ENCODE results near the gene CSDE1. TPM values are rescaled to one million over a fixed set of nuclear protein-coding genes. Genes with fewer than 3 reads are reported as not detected.
A peak's percentile ranks its signal among the peaks of the same experiment; 100 is the strongest.

The CSDE1 gene
- polyA plus RNA-seq, 3 donors from 2014 or later, result 223 to 269 (median 257) TPM

DNA sequence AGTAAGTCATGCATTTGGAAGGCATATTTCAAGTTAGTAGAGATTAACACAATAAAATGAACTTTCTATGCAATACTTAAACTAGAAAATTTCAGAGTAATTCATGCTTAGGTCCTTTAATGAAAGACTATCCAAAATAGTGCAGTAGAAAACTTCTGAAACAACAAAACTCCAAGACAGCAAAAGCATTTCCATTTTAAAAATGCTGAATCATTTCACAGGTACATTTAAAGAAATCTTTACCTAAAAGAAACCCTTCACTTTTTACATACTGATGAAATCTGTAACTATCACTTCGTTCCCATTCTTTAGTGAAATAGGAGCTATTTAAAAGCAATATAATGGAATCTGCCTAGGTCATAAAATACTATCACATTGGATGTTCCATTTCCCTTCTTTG lies 17.5 kb downstream of the CSDE1 start:
- Mint-ChIP-seq H3K4me3 (no peak overlapping the region), H3K36me3 (peaks cover 20 to 27% (median 22%) of the 10 kb centered on the region in 3 donors), H3K27me3 (ENCODE audit: low read depth in 3 of 3) (peaks cover 0 to 1% (median 1%) of the 10 kb centered on the region in 3 donors), H3K27ac (no peak overlapping the region), H3K9me3 (no peaks in the 10 kb centered on the region), H3K4me1 (peaks cover 29 to 67% of the 10 kb centered on the region in 2 donors)
- DNase-seq, result no peak

DNA sequence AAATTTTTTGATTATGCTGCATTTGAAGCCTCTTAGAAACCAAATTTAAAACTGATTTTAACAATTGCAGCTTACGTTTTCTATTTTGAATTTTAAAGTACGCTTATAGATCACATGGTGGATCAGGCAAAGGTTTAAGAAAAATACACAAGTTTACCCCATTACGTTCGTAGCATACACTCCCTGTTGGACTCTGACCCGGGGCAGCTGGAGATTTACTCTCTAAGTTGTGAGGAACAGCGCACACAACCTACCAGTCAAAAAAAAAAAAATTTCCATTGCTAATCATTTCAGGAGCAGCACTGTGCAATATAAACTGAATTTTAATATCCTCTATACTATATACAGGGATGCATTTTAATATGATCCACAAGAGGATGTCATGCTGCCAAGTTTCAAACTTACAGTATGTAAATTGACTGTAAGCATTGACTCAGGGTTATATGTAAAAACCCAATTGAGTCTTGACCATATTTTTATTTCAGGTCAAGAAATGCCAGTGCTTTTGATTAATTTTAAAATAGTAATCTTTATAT lies 20.4 kb downstream of the CSDE1 start:
- Mint-ChIP-seq H3K4me3 (no peak overlapping the region), H3K4me1 (peaks cover 14 to 37% of the 10 kb centered on the region in 2 donors), H3K27ac (no peak overlapping the region), H3K36me3 (peaks cover 19 to 43% (median 36%) of the 10 kb centered on the region in 3 donors), H3K27me3 (ENCODE audit: low read depth in 3 of 3) (peaks cover 0 to 4% (median 1%) of the 10 kb centered on the region in 3 donors), H3K9me3 (no peaks in the 10 kb centered on the region)
- no peak for DNase-seq

DNA sequence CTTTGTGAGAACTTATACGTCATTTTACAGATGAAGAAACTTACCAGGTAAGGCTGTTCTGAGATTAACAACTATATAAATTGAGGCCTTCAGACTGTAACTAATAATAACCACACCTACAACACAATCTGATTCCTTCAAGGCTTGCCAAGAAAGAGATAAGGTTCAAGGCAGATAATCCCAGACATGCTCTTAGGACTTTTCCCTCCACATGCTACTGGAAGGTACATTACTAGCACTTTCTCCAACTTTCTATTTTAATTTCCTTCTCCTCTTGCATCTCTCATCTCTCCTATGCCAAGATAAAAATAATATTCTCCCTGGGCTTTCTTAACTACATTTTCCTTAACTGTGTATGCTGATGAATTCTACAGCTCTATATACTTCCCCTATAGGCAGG lies 22.3 kb downstream of the CSDE1 start:
- no peak for DNase-seq
- peak overlapping the region in 1 of 6 donors; percentile 31 for H3K27ac Mint-ChIP-seq
- peaks cover 2 to 25% of the 10 kb centered on the region in 2 donors for H3K4me1 Mint-ChIP-seq
- H3K9me3 Mint-ChIP-seq, result no peaks in the 10 kb centered on the region
- peaks cover 19 to 56% (median 48%) of the 10 kb centered on the region in 3 donors for H3K36me3 Mint-ChIP-seq
- no peak overlapping the region for H3K4me3 Mint-ChIP-seq
- H3K27me3 Mint-ChIP-seq (ENCODE audit: low read depth in 3 of 3), result peaks cover 0 to 4% (median 0%) of the 10 kb centered on the region in 3 donors

DNA sequence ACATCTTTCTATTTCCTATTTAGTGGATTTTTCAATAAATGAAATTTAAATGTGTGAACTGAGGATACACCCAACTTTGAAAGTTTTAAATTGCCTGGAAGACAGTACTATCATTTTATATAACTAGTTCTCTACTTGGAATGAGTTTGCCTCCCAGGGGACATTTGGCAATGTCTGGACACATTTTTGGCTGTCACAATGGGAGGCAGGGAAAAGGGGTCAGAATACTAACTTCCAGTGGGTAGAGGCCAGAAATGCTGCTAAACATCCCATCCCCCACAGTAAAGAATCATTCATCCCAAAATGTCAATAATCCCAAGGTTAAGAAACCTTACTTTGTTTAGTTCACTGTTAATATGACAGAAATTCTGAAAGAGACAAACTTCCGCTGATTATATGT lies 28.0 kb downstream of the CSDE1 start:
- Mint-ChIP-seq H3K4me3 (no peak overlapping the region), H3K36me3 (peaks cover 11 to 73% (median 50%) of the 10 kb centered on the region in 3 donors)

DNA sequence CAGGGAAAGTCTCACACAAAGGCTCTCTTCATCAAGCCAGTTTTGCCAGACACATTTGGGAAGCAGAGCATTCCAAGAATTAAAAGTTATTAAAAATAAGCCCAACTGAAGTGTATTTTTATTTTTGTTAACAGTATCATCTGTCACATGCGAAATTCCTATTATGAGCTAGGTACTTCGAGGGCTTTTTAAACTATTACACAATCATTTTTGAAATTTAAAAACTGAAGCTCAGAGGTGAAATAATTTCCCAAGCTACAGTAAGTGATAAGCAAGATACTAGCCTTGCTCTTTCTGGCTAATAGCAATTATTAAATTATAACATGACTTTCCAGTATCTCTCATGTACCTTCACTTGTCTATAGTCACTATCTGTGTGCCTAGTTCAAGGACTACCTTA lies 29.2 kb downstream of the CSDE1 start:
- Mint-ChIP-seq H3K36me3 (peaks cover 17 to 71% (median 50%) of the 10 kb centered on the region in 3 donors), H3K27ac (no peak overlapping the region), H3K27me3 (ENCODE audit: low read depth in 3 of 3) (peaks cover 0 to 2% (median 0%) of the 10 kb centered on the region in 3 donors), H3K9me3 (no peaks in the 10 kb centered on the region), H3K4me1 (peaks cover 0 to 25% of the 10 kb centered on the region in 2 donors), H3K4me3 (no peak overlapping the region)
- no peak for DNase-seq

More for the DNA sequence above, 28.0 kb downstream of the CSDE1 start:
- DNase-seq, result no peak
- Mint-ChIP-seq H3K27ac (no peak overlapping the region), H3K9me3 (no peaks in the 10 kb centered on the region), H3K4me1 (peaks cover 0 to 25% of the 10 kb centered on the region in 2 donors), H3K27me3 (ENCODE audit: low read depth in 3 of 3) (peaks cover 0 to 2% (median 0%) of the 10 kb centered on the region in 3 donors)

DNA sequence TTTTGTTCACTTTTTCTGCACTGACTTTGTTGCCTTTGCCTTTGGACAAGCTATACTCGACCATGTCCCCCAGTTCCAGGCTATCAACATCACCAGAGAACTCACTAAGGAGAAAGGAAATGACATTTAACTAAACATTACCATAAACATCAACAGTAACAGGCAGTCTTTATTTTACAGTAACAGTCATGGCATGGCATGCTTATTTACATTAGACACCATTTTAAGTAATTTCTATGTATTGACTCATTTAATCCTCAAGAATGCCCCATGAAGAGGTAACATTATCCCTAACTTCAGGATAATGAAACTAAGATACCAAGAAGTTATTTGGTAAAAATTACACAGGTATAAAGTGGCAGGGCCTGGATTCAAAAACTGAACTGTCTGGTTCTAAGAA lies 32.6 kb downstream of the CSDE1 start:
- peak overlapping the region in 2 of 6 donors; percentile 12 to 41 for H3K27ac Mint-ChIP-seq
- H3K4me1 Mint-ChIP-seq, result peaks cover 0 to 15% of the 10 kb centered on the region in 2 donors
- H3K36me3 Mint-ChIP-seq, result peaks cover 23 to 70% (median 47%) of the 10 kb centered on the region in 3 donors
- no peak overlapping the region for H3K4me3 Mint-ChIP-seq
- H3K9me3 Mint-ChIP-seq, result no peaks in the 10 kb centered on the region
- no peak for DNase-seq
- H3K27me3 Mint-ChIP-seq (ENCODE audit: low read depth in 3 of 3), result peaks cover 0 to 2% (median 2%) of the 10 kb centered on the region in 3 donors

DNA sequence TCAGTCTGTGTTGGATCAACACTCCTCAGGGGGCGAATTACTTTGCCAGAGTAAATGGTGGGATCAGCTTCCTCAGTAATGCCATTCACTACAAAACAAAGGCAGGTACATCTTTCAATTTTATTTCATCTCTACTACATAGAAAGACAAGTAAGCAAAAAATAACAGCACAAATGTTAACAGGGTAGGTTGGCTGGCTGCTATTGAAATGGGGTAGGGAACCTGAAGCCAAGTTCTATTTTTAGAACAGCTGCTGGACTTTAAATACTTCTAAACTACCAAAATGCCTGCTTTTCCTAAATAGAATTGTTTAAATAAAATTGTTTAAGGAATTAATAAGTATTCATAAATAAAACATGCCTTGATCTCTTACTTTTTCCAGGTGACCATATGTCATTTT lies 33.9 kb downstream of the CSDE1 start:
- Mint-ChIP-seq H3K9me3 (no peaks in the 10 kb centered on the region), H3K36me3 (peaks cover 21 to 69% (median 41%) of the 10 kb centered on the region in 3 donors), H3K4me1 (peaks cover 0 to 5% of the 10 kb centered on the region in 2 donors), H3K4me3 (no peak overlapping the region), H3K27me3 (ENCODE audit: low read depth in 3 of 3) (peaks cover 0 to 2% (median 2%) of the 10 kb centered on the region in 3 donors), H3K27ac (no peak overlapping the region)
- no peak for DNase-seq

DNA sequence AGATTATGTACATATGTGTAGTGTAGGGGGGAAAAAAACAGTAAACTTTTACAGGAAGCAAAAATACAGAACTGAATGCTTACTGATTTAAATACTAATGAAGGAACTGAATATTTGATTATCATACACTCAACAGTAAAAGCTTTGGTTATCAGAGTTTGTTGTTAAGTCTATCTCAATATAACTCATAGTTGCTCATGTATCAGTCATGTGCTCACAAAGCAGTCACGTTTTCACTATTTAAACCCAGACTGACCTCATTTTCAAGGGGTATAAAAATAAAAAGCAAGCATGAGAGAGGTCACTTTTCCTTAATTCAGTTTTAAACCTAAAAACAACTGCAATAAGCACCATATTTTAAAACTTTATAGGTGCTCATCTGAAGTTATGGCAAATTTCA lies 34.3 kb downstream of the CSDE1 start:
- H3K9me3 Mint-ChIP-seq, result no peaks in the 10 kb centered on the region
- peaks cover 0 to 5% of the 10 kb centered on the region in 2 donors for H3K4me1 Mint-ChIP-seq
- no peak for DNase-seq
- no peak overlapping the region for H3K27ac Mint-ChIP-seq
- H3K36me3 Mint-ChIP-seq, result peaks cover 21 to 74% (median 41%) of the 10 kb centered on the region in 3 donors
- H3K27me3 Mint-ChIP-seq (ENCODE audit: low read depth in 3 of 3), result peaks cover under 1 to 2% (median 2%) of the 10 kb centered on the region in 3 donors
- no peak overlapping the region for H3K4me3 Mint-ChIP-seq

DNA sequence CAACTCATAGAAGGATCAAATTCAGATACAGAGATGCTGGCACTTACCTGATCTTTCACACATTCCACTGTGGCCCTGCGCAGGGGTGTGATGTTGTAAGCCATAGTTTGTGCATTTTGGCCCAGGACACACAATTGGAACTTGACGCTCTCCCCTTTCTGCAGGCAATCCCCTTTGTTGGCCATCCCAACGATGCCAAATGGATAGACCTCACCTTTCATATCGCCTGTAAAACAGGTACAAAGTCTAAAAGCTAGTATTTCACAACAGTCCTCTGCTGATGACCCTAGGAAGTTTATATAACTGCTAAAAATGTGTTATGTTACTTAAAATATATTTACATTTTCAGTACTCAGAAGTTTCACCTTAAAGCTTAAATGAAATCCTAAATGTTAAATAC lies 37.3 kb downstream of the CSDE1 start:
- Mint-ChIP-seq H3K9me3 (no peaks in the 10 kb centered on the region), H3K27ac (no peak overlapping the region), H3K27me3 (ENCODE audit: low read depth in 3 of 3) (peaks cover 7 to 16% (median 9%) of the 10 kb centered on the region in 3 donors), H3K36me3 (peaks cover 21 to 50% (median 31%) of the 10 kb centered on the region in 3 donors), H3K4me3 (no peak overlapping the region), H3K4me1 (peaks cover 16 to 19% of the 10 kb centered on the region in 2 donors)
- DNase-seq, result no peak

DNA sequence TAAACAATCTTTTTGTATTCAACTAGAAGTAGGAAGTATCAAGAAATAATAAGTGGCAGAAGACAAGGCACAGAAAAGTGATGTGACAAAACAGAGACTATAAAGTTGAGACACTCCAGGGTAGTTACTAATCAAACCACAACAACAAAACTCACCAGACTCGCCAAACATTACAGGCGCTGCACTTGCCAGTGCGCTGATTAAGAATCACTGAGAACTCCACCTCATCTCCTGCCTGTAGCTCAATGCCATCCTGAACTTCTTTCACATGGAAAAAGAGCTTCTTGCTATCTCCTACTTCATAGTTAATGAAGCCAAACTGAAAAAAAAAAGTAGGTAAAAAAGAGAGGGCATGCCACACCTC lies 38.4 kb downstream of the CSDE1 start:
- Mint-ChIP-seq H3K27me3 (ENCODE audit: low read depth in 3 of 3) (peaks cover 7 to 16% (median 9%) of the 10 kb centered on the region in 3 donors), H3K36me3 (peaks cover 15 to 44% (median 22%) of the 10 kb centered on the region in 3 donors), H3K4me1 (peaks cover 19 to 24% of the 10 kb centered on the region in 2 donors), H3K9me3 (no peaks in the 10 kb centered on the region), H3K27ac (peak overlapping the region in 3 of 6 donors; percentile 28 to 58 (median 41)), H3K4me3 (no peak overlapping the region)
- no peak for DNase-seq

DNA sequence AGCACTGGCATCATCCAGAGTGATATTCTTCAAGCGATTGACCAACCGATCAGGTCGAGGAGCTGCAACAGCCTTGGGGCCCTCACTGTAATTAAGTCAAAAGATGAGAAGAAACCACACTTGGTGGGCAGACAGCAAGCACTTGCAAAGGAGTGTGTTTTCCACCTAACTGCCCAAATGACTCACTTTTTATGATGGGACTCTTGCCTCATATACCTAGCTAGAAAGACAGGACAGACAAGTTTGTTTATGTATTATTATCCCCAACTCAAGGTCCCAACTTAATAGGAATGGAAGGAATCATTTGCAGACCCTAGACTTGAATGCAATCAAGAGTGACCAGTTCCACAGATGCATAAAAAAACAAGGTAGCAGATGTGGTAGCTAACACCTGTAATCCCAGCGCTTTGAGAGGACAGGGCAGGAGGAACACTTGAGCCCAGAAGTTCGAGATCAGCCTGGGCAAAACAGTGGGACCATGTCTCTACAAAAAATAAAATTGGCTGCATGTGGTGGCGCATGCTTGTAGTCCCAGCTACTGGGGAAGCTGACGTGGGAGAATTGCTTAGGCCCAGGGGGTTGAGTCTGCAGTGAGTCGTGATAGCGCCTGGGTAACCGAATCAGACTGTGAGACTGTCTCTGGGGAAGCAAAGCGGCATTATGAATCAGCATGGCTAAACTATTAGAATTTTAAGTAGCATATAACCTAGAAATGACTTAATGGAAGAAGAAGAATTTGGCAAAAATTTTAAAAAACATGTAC lies 38.9 kb downstream of the CSDE1 start:
- Mint-ChIP-seq H3K4me1 (peaks cover 19 to 29% of the 10 kb centered on the region in 2 donors), H3K27ac (peak overlapping the region in 5 of 6 donors; percentile 28 to 65 (median 41)), H3K27me3 (ENCODE audit: low read depth in 3 of 3) (peaks cover 7 to 16% (median 9%) of the 10 kb centered on the region in 3 donors), H3K9me3 (no peaks in the 10 kb centered on the region), H3K4me3 (peak overlapping the region in 1 of 5 donors; percentile 33), H3K36me3 (peaks cover 11 to 40% (median 16%) of the 10 kb centered on the region in 3 donors)
- DNase-seq, result no peak

DNA sequence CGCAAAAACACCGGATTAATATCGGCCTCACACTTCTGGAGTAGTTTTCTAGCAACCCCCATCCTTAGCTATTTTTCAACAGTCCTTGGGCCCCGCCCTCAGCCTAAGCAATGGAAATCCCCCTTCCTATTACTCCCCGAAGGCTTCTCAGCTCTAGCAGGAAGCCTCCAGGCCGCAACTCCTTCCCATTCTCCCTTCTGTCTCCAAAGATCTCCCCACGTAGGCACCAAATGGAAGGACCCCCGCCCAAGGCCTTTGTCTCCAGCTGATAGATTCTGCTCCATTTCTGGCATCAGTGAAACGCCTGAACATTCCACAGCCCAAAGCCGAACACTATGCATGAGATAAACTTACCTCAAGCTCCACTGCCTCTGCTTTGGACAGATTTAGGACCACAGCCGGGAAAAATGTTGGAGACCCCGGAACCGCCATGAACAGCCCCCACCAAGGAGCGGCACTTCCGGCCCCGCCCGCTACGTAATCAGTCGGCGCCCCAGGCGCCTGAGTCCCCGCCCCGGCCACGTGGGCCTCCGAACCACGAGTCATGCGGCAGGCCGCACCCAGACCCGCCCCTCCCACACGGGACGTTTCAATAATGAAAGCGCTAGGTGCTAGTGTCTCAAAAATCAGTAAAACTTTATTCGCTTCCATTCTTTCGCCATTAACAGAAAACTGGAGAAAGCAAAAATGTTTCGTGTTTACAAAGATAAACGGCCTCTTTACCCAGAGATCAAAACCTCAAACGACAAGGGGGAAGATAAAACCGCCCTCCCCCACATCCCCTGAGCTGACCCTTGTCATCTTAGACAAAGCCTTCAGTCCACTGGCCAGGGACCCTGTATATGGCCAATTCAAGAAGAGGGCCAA lies 41.2 kb downstream of the CSDE1 start, which contains the start of gene NRAS:
TSS of gene NRAS (minus strand) at position 468 of the 867 bp plus-strand sequence. CDS start 611 bp downstream, outside the sequence.
- peaks cover 10 to 34% (median 13%) of the 10 kb centered on the region in 3 donors for H3K36me3 Mint-ChIP-seq
- peak within 1 kb of the TSS; percentile 97 to 99 (median 99) for H3K27ac Mint-ChIP-seq
- H3K27me3 Mint-ChIP-seq (ENCODE audit: low read depth in 3 of 3), result peaks cover 6 to 16% (median 7%) of the 10 kb centered on the region in 3 donors
- H3K4me1 Mint-ChIP-seq, result peaks cover 21 to 37% of the 10 kb centered on the region in 2 donors
- H3K4me3 Mint-ChIP-seq, result peak within 1 kb of the TSS; percentile 92 to 99 (median 97)
- H3K9me3 Mint-ChIP-seq, result no peaks in the 10 kb centered on the region
- peak; percentile 93 to 94 (median 94) for DNase-seq

DNA sequence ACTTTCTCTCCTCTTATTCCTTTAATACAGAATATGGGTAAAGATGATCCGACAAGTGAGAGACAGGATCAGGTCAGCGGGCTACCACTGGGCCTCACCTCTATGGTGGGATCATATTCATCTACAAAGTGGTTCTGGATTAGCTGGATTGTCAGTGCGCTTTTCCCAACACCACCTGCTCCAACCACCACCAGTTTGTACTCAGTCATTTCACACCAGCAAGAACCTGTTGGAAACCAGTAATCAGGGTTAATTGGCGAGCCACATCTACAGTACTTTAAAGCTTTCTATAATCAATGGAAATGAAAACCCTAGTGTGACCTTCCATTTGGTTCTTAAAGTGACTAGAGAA lies 41.9 kb downstream of the CSDE1 start:
- DNase-seq, result no peak
- peaks cover 6 to 30% (median 13%) of the 10 kb centered on the region in 3 donors for H3K36me3 Mint-ChIP-seq

More for the DNA sequence above, 41.9 kb downstream of the CSDE1 start:
- H3K27me3 Mint-ChIP-seq (ENCODE audit: low read depth in 3 of 3), result peaks cover 6 to 16% (median 7%) of the 10 kb centered on the region in 3 donors
- H3K9me3 Mint-ChIP-seq, result no peaks in the 10 kb centered on the region
- H3K27ac Mint-ChIP-seq, result peak overlapping the region; percentile 97 to 99 (median 99)
- H3K4me3 Mint-ChIP-seq, result peak overlapping the region; percentile 92 to 99 (median 97)
- peaks cover 21 to 37% of the 10 kb centered on the region in 2 donors for H3K4me1 Mint-ChIP-seq

All from immature natural killer cell (primary cell).